HCT116 (cell line): Measurements from ENCODE around the gene CBFB. TPM values are rescaled to one million over a fixed set of nuclear protein-coding genes. Genes with fewer than 3 reads are reported as not detected.

Experiments used
- ATAC-seq: fragments of 200-7000 bp; cut with Tn5 transposase; 2 replicates; pipeline ENCODE4 v1.9.1; 2020; ENCODE audit warnings: mild to moderate bottlenecking, moderate library complexity
- BruUV-seq: library from RNA; stranded (reverse); fragments of 400-500 nt; replicated peaks from 2 replicates; lab custom pipeline; 2021; lab: Mats Ljungman, UMichigan
- CTCF ChIA-PET: fragments of 300-600 bp; sonication (Branson Sonifier 250); formaldehyde crosslinking; loops from one replicate; lab custom pipeline; 2021; ENCODE audit warnings: antibody characterized with exemption; lab: Charles Lee
- POLR2A ChIA-PET: fragments of 300-600, 350-600 bp; sonication (Branson Sonifier 250); formaldehyde crosslinking; loops from one replicate; lab custom pipeline; 2021; ENCODE audit warnings: antibody characterized with exemption; lab: Charles Lee
- RAD21 ChIA-PET, 2 experiments: fragments of 300-600 bp; sonication (Branson Sonifier 250); formaldehyde crosslinking; loops; one replicate each; lab custom pipeline; 2023; ENCODE audit warnings: low total read pairs in 2 of 2; ENCODE audit not compliant: uncharacterized antibody in 2 of 2, unreplicated experiment in 2 of 2, low non-redundant PET in 1 of 2; lab: Charles Lee
- DNase-seq: peaks from one replicate; pipeline ENCODE4 v3.0.0-alpha.2; 2010; ENCODE audit warnings: low read depth, low spot score
- H2AFZ ChIP-seq: fragments of 200-600 bp; shearing (Covaris generic), sonication (generic); 2 replicates; pipeline ENCODE4 v1.6.1; 2017; ENCODE audit warnings: low read depth, mixed run types, mixed read lengths, antibody characterized with exemption, low read length; ENCODE audit not compliant: poor library complexity, severe bottlenecking
- H3K27ac ChIP-seq: 2 replicates; pipeline ENCODE4 v1.5.1; 2012; ENCODE audit warnings: low read depth, low read length
- H3K27me3 ChIP-seq: fragments of 200-600 bp; sonication (generic); 2 replicates; pipeline ENCODE4 v1.6.1; 2016; ENCODE audit warnings: mixed run types, low read length, mixed read lengths; ENCODE audit not compliant: insufficient read depth
- H3K36me3 ChIP-seq, 2 experiments: fragments of 200-500 bp in 1 of 2; fragments of 200-600 bp in 1 of 2; sonication (Bioruptor generic) in 1 of 2; sonication (generic) in 1 of 2; 2 replicates each; pipeline versions ENCODE4 v1.5.1 to v1.6.1; 2014 to 2016; ENCODE audit warnings: low read length in 2 of 2, inconsistent platforms in 1 of 2, mixed read lengths in 1 of 2, mixed run types in 1 of 2; ENCODE audit not compliant: insufficient read depth in 2 of 2, control insufficient read depth in 1 of 2
- H3K4me1 ChIP-seq, 2 experiments: fragments of 200-600 bp in 1 of 2; sonication (generic) in 1 of 2; 2 replicates each; pipeline versions ENCODE4 v1.5.1 to v1.6.1; 2012 to 2017; ENCODE audit warnings: low read length in 2 of 2, inconsistent platforms in 1 of 2, mild to moderate bottlenecking in 1 of 2, mixed read lengths in 1 of 2, mixed run types in 1 of 2, moderate library complexity in 1 of 2; ENCODE audit not compliant: insufficient read depth in 2 of 2, control insufficient read depth in 1 of 2
- H3K4me2 ChIP-seq: fragments of 200-600 bp; sonication (generic); 2 replicates; pipeline ENCODE4 v1.6.1; 2017; ENCODE audit warnings: mixed run types, low read length, mixed read lengths
- H3K4me3 ChIP-seq, 2 experiments: fragments of 200-600 bp in 1 of 2; sonication (generic) in 1 of 2; replicated peaks in 1 of 2; 2 replicates each; pipeline ENCODE4 v1.5.1; 2011 to 2016; ENCODE audit warnings: low read length in 2 of 2, control low read depth in 1 of 2, low read depth in 1 of 2, mild to moderate bottlenecking in 1 of 2, mixed read lengths in 1 of 2, mixed run types in 1 of 2
- H3K79me2 ChIP-seq: fragments of 200-600 bp; sonication (generic); 2 replicates; pipeline ENCODE4 v1.6.1; 2017; ENCODE audit warnings: mild to moderate bottlenecking, mixed run types, low read length, moderate library complexity, mixed read lengths; ENCODE audit not compliant: insufficient read depth
- H3K9ac ChIP-seq: fragments of 200-600 bp; sonication (generic); 2 replicates; pipeline ENCODE4 v1.6.1; 2016; ENCODE audit warnings: low read length, mixed read lengths
- H3K9me2 ChIP-seq: fragments of 200-600 bp; sonication (generic), shearing (Covaris generic); 2 replicates; pipeline ENCODE4 v1.6.1; 2017; ENCODE audit warnings: mixed run types, mild to moderate bottlenecking, moderate library complexity; ENCODE audit not compliant: insufficient read depth
- H3K9me3 ChIP-seq, 2 experiments: fragments of 200-500 bp in 1 of 2; fragments of 200-600 bp in 1 of 2; sonication (Bioruptor generic) in 1 of 2; sonication (generic) in 1 of 2; 2 replicates each; pipeline ENCODE4 v1.6.1; 2014 to 2017; ENCODE audit warnings: low read length in 2 of 2, mixed read lengths in 2 of 2, inconsistent platforms in 1 of 2, low read depth in 1 of 2, mild to moderate bottlenecking in 1 of 2, mixed run types in 1 of 2, moderate library complexity in 1 of 2; ENCODE audit not compliant: control insufficient read depth in 1 of 2, insufficient read depth in 1 of 2
- H4K20me1 ChIP-seq: fragments of 200-600 bp; sonication (generic), shearing (Covaris generic); 2 replicates; pipeline ENCODE4 v1.6.1; 2017; ENCODE audit warnings: mixed run types, mild to moderate bottlenecking, moderate library complexity; ENCODE audit not compliant: insufficient read depth
- CBX3 ChIP-seq: IDR thresholded peaks from 2 replicates; pipeline ENCODE4 v1.6.1; 2012; ENCODE audit warnings: low read depth
- EZH2 ChIP-seq: fragments of 200-600 bp; sonication (generic); IDR thresholded peaks from 2 replicates; pipeline ENCODE4 v1.6.1; 2017; ENCODE audit warnings: antibody characterized with exemption, mixed run types
- FOSL1 ChIP-seq: IDR thresholded peaks from 2 replicates; pipeline ENCODE4 v1.6.1; 2012; ENCODE audit warnings: low read depth
- JUND ChIP-seq: IDR thresholded peaks from 2 replicates; pipeline ENCODE4 v1.6.1; 2012
- POLR2A ChIP-seq: IDR thresholded peaks from 2 replicates; pipeline ENCODE4 v1.7.0; 2011; ENCODE audit warnings: borderline replicate concordance; ENCODE audit not compliant: insufficient read depth, insufficient read length; ENCODE audit errors: extremely low read depth
- POLR2AphosphoS5 ChIP-seq: IDR thresholded peaks from 2 replicates; pipeline ENCODE4 v1.6.1; 2011; ENCODE audit warnings: mild to moderate bottlenecking, low read depth, low read length, moderate library complexity
- ZFX ChIP-seq: fragments of 450-650 bp; IDR thresholded peaks from 2 replicates; pipeline ENCODE4 v1.6.1; 2017
- intact Hi-C: fragments of 100-400 bp; cut with micrococcal nuclease; formaldehyde crosslinking; loops from 2 replicates; pipeline ENCODE4 v1.10.0; 2022
- total RNA-seq: library from RNA; stranded (reverse); gene quantifications from one replicate; pipeline ENCODE4 v1.2.1, GENCODE V29; 2021; ENCODE audit not compliant: unreplicated experiment
- TF ChIP-seq, protein P1 (sequence below): IDR thresholded peaks from 2 replicates; pipeline ENCODE4 v1.6.1; 2012
- TF ChIP-seq, protein P2 (sequence below): IDR thresholded peaks from 2 replicates; pipeline ENCODE4 v1.6.1; 2012; ENCODE audit warnings: low read depth

The CBFB gene
- total RNA-seq, 1 experiment from 2014 or later: 101 TPM

DNA sequence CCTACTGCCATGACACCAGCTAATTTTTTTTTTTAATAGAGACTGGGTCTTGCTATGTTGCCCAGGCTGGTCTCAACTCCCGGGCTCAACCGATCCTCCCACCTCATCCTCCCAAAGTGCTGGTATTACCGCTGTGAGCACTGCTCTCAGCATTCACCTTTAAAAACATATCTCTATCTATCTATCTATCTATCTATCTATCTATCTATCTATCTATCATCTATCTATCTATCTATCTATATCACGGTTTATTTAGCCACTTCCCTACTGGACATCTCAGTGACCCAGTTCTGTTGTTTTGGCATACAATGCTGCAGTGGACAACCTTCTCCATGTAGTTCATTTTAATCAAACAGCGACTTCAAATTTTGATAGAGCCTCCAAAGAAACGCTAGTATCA, 79.5 kb downstream of the CBFB start:
- BruUV-seq: no TSS peak
- Histone ChIP-seq H3K9me2 (no peaks in the 10 kb centered on the region), H2AFZ (no peak overlapping the region), H3K4me3 (no peak overlapping the region), H3K4me1 (peaks cover 14 to 41% of the 10 kb centered on the region in 2 experiments; a peak in 3 of 4 replicates)
- ChIA-PET RAD21 (no interaction called here), POLR2A (no interaction called here)
- no peak for DNase-seq
- TF ChIP-seq, protein P1, sequence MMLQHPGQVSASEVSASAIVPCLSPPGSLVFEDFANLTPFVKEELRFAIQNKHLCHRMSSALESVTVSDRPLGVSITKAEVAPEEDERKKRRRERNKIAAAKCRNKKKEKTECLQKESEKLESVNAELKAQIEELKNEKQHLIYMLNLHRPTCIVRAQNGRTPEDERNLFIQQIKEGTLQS: no peak
- TF ChIP-seq CBX3: no peak
- no peak for TF ChIP-seq EZH2
- TF ChIP-seq POLR2A: no peak
- TF ChIP-seq JUND: no peak
- no peak for TF ChIP-seq FOSL1
- TF ChIP-seq ZFX: no peak
- TF ChIP-seq POLR2AphosphoS5: no peak
- TF ChIP-seq, protein P2, sequence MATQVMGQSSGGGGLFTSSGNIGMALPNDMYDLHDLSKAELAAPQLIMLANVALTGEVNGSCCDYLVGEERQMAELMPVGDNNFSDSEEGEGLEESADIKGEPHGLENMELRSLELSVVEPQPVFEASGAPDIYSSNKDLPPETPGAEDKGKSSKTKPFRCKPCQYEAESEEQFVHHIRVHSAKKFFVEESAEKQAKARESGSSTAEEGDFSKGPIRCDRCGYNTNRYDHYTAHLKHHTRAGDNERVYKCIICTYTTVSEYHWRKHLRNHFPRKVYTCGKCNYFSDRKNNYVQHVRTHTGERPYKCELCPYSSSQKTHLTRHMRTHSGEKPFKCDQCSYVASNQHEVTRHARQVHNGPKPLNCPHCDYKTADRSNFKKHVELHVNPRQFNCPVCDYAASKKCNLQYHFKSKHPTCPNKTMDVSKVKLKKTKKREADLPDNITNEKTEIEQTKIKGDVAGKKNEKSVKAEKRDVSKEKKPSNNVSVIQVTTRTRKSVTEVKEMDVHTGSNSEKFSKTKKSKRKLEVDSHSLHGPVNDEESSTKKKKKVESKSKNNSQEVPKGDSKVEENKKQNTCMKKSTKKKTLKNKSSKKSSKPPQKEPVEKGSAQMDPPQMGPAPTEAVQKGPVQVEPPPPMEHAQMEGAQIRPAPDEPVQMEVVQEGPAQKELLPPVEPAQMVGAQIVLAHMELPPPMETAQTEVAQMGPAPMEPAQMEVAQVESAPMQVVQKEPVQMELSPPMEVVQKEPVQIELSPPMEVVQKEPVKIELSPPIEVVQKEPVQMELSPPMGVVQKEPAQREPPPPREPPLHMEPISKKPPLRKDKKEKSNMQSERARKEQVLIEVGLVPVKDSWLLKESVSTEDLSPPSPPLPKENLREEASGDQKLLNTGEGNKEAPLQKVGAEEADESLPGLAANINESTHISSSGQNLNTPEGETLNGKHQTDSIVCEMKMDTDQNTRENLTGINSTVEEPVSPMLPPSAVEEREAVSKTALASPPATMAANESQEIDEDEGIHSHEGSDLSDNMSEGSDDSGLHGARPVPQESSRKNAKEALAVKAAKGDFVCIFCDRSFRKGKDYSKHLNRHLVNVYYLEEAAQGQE: no peak
- TF ChIP-seq, all 23 proteins: peak for 0
- intact Hi-C loops: loop anchor here (10.0 kb wide), 1 partner anchor 214 kb away; no protein-coding TSS in a partner anchor
- H3K27ac ChIP-seq: no peak overlapping the region
- no peak overlapping the region for H3K9ac ChIP-seq
- no peaks in the 10 kb centered on the region for H3K27me3 ChIP-seq
- H3K79me2 ChIP-seq: peaks cover 35% of the 10 kb centered on the region
- H3K4me2 ChIP-seq: no peak overlapping the region
- no peaks in the 10 kb centered on the region for H4K20me1 ChIP-seq
- H3K9me3 ChIP-seq: no peaks in the 10 kb centered on the region
- CTCF ChIA-PET: interaction anchor here (1.3 kb wide), 1 partner anchor 47 kb away, joined by 5 read pairs; no protein-coding TSS in a partner anchor
- no peak for ATAC-seq
- no peaks in the 10 kb centered on the region for H3K36me3 ChIP-seq
